K562 (cell line): Measurements from ENCODE around the gene RARG. TPM values are rescaled to one million over a fixed set of nuclear protein-coding genes. Genes with fewer than 3 reads are reported as not detected.

Experiments
- ATAC-seq: fragments of 200-7000 bp; cut with Tn5 transposase; 3 replicates; pipeline ENCODE4 v1.9.1; 2020; ENCODE audit warnings: moderate library complexity
- BruUV-seq: library from RNA; stranded (reverse); fragments of 400-500 nt; replicated peaks from 2 replicates; lab custom pipeline; 2021; lab: Mats Ljungman, UMichigan
- CTCF ChIA-PET: fragments of 300-600 bp; formaldehyde crosslinking; extraction: SDS; loops from one replicate; lab custom pipeline; 2021; ENCODE audit warnings: low intra/inter-chr PET ratio; lab: Yijun Ruan, JAX
- POLR2A ChIA-PET: fragments of 300-600, 350-650 bp; sonication (Branson Sonifier 250); formaldehyde crosslinking; extraction: SDS; loops from one replicate; lab custom pipeline; 2021; ENCODE audit warnings: antibody characterized with exemption, inconsistent platforms; lab: Yijun Ruan, JAX
- DNase-seq, 4 experiments: peaks; one replicate each; pipeline versions ENCODE4 v3.0.0 to v3.0.0-alpha.2; 2011 to 2018; ENCODE audit warnings: low spot score in 3 of 4, mixed read lengths in 3 of 4; ENCODE audit errors: extremely low read depth in 1 of 4
- FAIRE-seq: peaks from 2 replicates; lab custom pipeline; 2011; peaks lifted over from hg19 to GRCh38; lab: Jason Lieb, UNC
- H2AFZ ChIP-seq: 2 replicates; pipeline ENCODE4 v1.6.0; 2011; ENCODE audit warnings: low read depth, low read length, control low read depth, inconsistent platforms
- H3K27ac ChIP-seq: fragments of 200-600 bp; 3 replicates; pipeline ENCODE4 v1.8.0; 2011; ENCODE audit warnings: low read depth, mild to moderate bottlenecking, control low read depth, inconsistent platforms, low read length, moderate library complexity, mixed read lengths; ENCODE audit errors: extremely low read depth
- H3K27me3 ChIP-seq, 2 experiments: fragments of 300-600 bp in 1 of 2; 2 replicates in 1 of 2; 3 replicates in 1 of 2; pipeline versions ENCODE4 v1.6.0 to v1.8.0; 2011; ENCODE audit warnings: inconsistent platforms in 2 of 2, low read length in 2 of 2, mild to moderate bottlenecking in 1 of 2, mixed read lengths in 1 of 2, moderate library complexity in 1 of 2; ENCODE audit not compliant: control insufficient read depth in 2 of 2, insufficient read depth in 2 of 2
- H3K36me3 ChIP-seq: fragments of 300-600 bp; 3 replicates; pipeline ENCODE4 v1.8.0; 2011; ENCODE audit warnings: mild to moderate bottlenecking, low read length, inconsistent platforms; ENCODE audit not compliant: control insufficient read depth, insufficient read depth
- H3K4me1 ChIP-seq, 2 experiments: fragments of 200-600 bp in 1 of 2; replicated peaks in 1 of 2; 2 replicates in 1 of 2; 3 replicates in 1 of 2; pipeline versions ENCODE4 v1.5.1 to v1.8.0; 2011; ENCODE audit warnings: inconsistent platforms in 2 of 2, low read length in 2 of 2, mild to moderate bottlenecking in 1 of 2, mixed read lengths in 1 of 2, moderate library complexity in 1 of 2; ENCODE audit not compliant: control insufficient read depth in 2 of 2, insufficient read depth in 2 of 2
- H3K4me2 ChIP-seq: 2 replicates; pipeline ENCODE4 v1.6.1; 2011; ENCODE audit warnings: low read length, control low read depth, inconsistent platforms, mixed read lengths; ENCODE audit not compliant: insufficient read depth
- H3K4me3 ChIP-seq: fragments of 200-600 bp; sonication (generic), shearing (Covaris generic); 2 replicates; pipeline ENCODE4 v1.5.1; 2016; ENCODE audit warnings: control low read depth, inconsistent platforms
- H3K79me2 ChIP-seq: fragments of 200-600 bp; 3 replicates; pipeline ENCODE4 v1.8.0; 2011; ENCODE audit warnings: low read length, inconsistent platforms; ENCODE audit not compliant: control insufficient read depth, insufficient read depth
- H3K9ac ChIP-seq, 2 experiments: 2 replicates each; pipeline versions ENCODE4 v1.6.0 to v1.6.1; 2011; ENCODE audit warnings: low read depth in 2 of 2, low read length in 2 of 2, control low read depth in 1 of 2, inconsistent platforms in 1 of 2, mild to moderate bottlenecking in 1 of 2, mixed read lengths in 1 of 2; ENCODE audit not compliant: insufficient read depth in 1 of 2
- H3K9me1 ChIP-seq: one replicate; pipeline ENCODE4 v1.6.0; 2011; ENCODE audit warnings: inconsistent platforms, mild to moderate bottlenecking, low read length, moderate library complexity; ENCODE audit not compliant: control insufficient read depth, insufficient read depth
- H3K9me3 ChIP-seq: replicated peaks from 2 replicates; pipeline ENCODE4 v1.5.1; 2011; ENCODE audit warnings: low read depth, low read length, inconsistent platforms; ENCODE audit not compliant: control insufficient read depth, insufficient read depth
- H4K20me1 ChIP-seq: replicated peaks from 2 replicates; pipeline ENCODE4 v1.6.1; 2011; ENCODE audit warnings: low read length, inconsistent platforms, mixed read lengths; ENCODE audit not compliant: control insufficient read depth, insufficient read depth
- BCOR ChIP-seq: fragments of 450-650 bp; IDR thresholded peaks from 2 replicates; pipeline ENCODE4 v1.6.1; 2016
- DPF2 ChIP-seq: fragments of 450-650 bp; IDR thresholded peaks from 2 replicates; pipeline ENCODE4 v1.6.1; 2016
- EGR1 ChIP-seq: fragments of 450-650 bp; conservative IDR thresholded peaks from 2 replicates; pipeline ENCODE4 v1.6.1; 2017; ENCODE audit warnings: mild to moderate bottlenecking
- EP400 ChIP-seq: fragments of 450-650 bp; IDR thresholded peaks from 2 replicates; pipeline ENCODE4 v1.6.1; 2017; ENCODE audit warnings: antibody characterized with exemption, mild to moderate bottlenecking, moderate library complexity
- FOXO4 ChIP-seq: fragments of 450-650 bp; formaldehyde crosslinking; IDR thresholded peaks from 2 replicates; pipeline ENCODE4 v1.4.0; 2020; ENCODE audit warnings: mild to moderate bottlenecking, moderate library complexity
- HDAC1 ChIP-seq, 2 experiments: fragments of 450-650 bp; IDR thresholded peaks; 2 replicates each; pipeline ENCODE4 v1.6.1; 2016 to 2017; ENCODE audit warnings: inconsistent platforms in 1 of 2, mild to moderate bottlenecking in 1 of 2, moderate library complexity in 1 of 2
- KLF16 ChIP-seq: IDR thresholded peaks from 2 replicates; pipeline ENCODE4 v1.6.1; 2016; ENCODE audit warnings: antibody characterized with exemption
- NFIC ChIP-seq: fragments of 450-650 bp; IDR thresholded peaks from 2 replicates; pipeline ENCODE4 v1.6.1; 2017; ENCODE audit warnings: mild to moderate bottlenecking, inconsistent platforms
- SIN3A ChIP-seq, 2 experiments: fragments of 150-350 bp in 1 of 2; IDR thresholded peaks; 2 replicates each; pipeline ENCODE4 v1.6.1; 2011 to 2016; ENCODE audit warnings: borderline replicate concordance in 2 of 2, low read depth in 2 of 2, low read length in 2 of 2, mild to moderate bottlenecking in 2 of 2, moderate library complexity in 2 of 2; ENCODE audit not compliant: control insufficient read depth in 1 of 2
- SNRNP70 ChIP-seq: fragments of 200-400 bp; formaldehyde crosslinking; optimal IDR thresholded peaks from 2 replicates; pipeline ENCODE3; 2017; ENCODE audit warnings: low read depth, low read length
- TEAD4 ChIP-seq, 2 experiments: sonication (generic) in 1 of 2; formaldehyde crosslinking in 1 of 2; IDR thresholded peaks; 2 replicates each; pipeline versions ENCODE4 v1.6.1 to v1.8.0; 2012 to 2022; ENCODE audit warnings: borderline replicate concordance in 1 of 2, inconsistent platforms in 1 of 2, low read length in 1 of 2, mild to moderate bottlenecking in 1 of 2, missing genetic modification reagents in 1 of 2
- ZSCAN32 ChIP-seq: fragments of 450-650 bp; formaldehyde crosslinking; IDR thresholded peaks from 2 replicates; pipeline ENCODE4 v1.4.0; 2020; ENCODE audit warnings: mild to moderate bottlenecking, moderate library complexity
- WGBS: fragments of 100-300 bp; shearing (Covaris generic); methylation state at CpG from one replicate; pipeline ENCODE4 v1.1.6; 2016; ENCODE audit warnings: low coverage, mixed read lengths; ENCODE audit not compliant: insufficient coverage; ENCODE audit errors: missing lambda C conversion rate; 5-methylcytosine and 5-hydroxymethylcytosine counted together
- in situ Hi-C: fragments of 300-500 bp; cut with MboI; formaldehyde crosslinking; loops from 4 replicates; pipeline ENCODE4 v1.15.0; 2018; ENCODE audit warnings: inconsistent platforms, mixed read lengths
- intact Hi-C: fragments of 100-400 bp; cut with micrococcal nuclease; formaldehyde crosslinking; loops from 2 replicates; pipeline ENCODE4 v1.14.2; 2022
- polyA plus RNA-seq, 8 experiments: library from polyadenylated mRNA; depleted of rRNA in 4 of 8; stranded (reverse) in 5 of 8; unstranded in 3 of 8; fragments of >200 nt; fragmentation: Nextera tagmentation in 2 of 8; fragmentation: Illumina TruSeq in 1 of 8; extraction: Ambion mirVana in 2 of 8; extraction: Trizol in 1 of 8; gene quantifications; 2 replicates each; pipeline versions ENCODE4 v1.2.1 to v1.2.3, GENCODE V29; 2011 to 2014; ENCODE audit warnings: inconsistent platforms in 1 of 8, missing spikeins in 1 of 8
- total RNA-seq, 7 experiments: library from RNA; depleted of rRNA in 6 of 7; stranded (reverse); fragments of >200 nt in 6 of 7; fragmentation: Illumina TruSeq in 2 of 7; extraction: Trizol in 2 of 7; gene quantifications; 2 replicates each; pipeline versions ENCODE4 v1.2.1 to v1.2.3, GENCODE V29; 2011 to 2021; ENCODE audit warnings: low replicate concordance in 1 of 7
- TF ChIP-seq, protein P1 (sequence below): sonication (generic); formaldehyde crosslinking; IDR thresholded peaks from 2 replicates; pipeline ENCODE4 v1.8.0; 2022; ENCODE audit warnings: mild to moderate bottlenecking, missing genetic modification reagents
- TF ChIP-seq, protein P2 (sequence below): fragments of 450-650 bp; IDR thresholded peaks from 2 replicates; pipeline ENCODE4 v1.6.1; 2016; ENCODE audit warnings: borderline replicate concordance
- TF ChIP-seq, protein P3 (sequence below): fragments of 450-650 bp; formaldehyde crosslinking; IDR thresholded peaks from 2 replicates; pipeline ENCODE4 v1.4.0; 2022; ENCODE audit warnings: missing genetic modification characterization

The RARG gene
- total and polyA plus RNA-seq, 9 of the 15 experiments (the other 6 are each of a cell fraction or from before 2014, with no cell fraction given) = 0.18 to 7.6 (median 3.8) TPM

DNA sequence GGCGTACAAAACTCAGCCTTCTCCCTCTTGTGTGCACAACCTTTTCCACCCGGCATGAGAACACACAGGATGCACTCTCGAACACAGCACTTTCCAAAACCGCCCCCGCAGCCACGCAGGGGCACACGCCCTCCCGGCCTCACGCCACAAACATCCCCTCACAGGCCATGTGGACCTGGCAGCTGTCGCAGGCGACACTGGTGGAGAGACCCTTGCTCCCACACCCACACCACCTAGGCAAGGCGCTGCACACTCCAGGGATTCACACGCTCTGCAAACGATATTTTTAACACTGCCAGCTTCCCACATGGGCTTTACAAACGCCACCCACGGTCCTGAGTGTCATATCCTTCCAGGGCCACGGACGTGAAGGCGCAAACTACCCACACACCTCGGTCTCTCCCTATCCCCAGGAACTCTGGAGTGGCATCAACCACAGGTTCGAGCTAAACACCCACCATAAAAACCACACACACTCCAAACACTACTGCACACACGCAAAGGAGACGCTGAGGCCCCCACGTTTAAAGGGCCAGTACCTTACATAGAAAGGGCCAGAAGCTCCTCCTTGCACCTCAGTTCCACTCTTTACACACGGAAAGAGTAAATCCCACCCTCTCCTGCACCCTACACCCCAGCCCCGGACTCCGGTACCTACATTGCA, 12.6 kb downstream of the RARG start:
- H3K4me3 ChIP-seq = peak overlapping the region; percentile 64
- TSS peak; percentile 67 for BruUV-seq
- H3K9me3 ChIP-seq = no peaks in the 10 kb centered on the region
- peak; percentile 19 for ATAC-seq
- H3K36me3 ChIP-seq = peaks cover 10% of the 10 kb centered on the region; the same call in 1 of the 3 replicates
- DNase-seq = peak; percentile 46 to 62 (median 58)
- ChIA-PET POLR2A (interaction anchor here (0.6 to 2.2 kb wide), 13 partner anchors 11 to 479 kb away, joined by 3 to 6 read pairs (median 4); partner anchors contain the start of genes CSAD, ESPL1, ITGB7 and ZNF740), CTCF (no interaction called here)
- peaks cover 45 to 76% of the 10 kb centered on the region in 2 experiments for H3K4me1 ChIP-seq
- H3K4me2 ChIP-seq = peak overlapping the region; percentile 95
- no peaks in the 10 kb centered on the region for H4K20me1 ChIP-seq
- peaks cover 24% of the 10 kb centered on the region for H3K79me2 ChIP-seq
- peak overlapping the region; percentile 57 for H3K27ac ChIP-seq
- 3% methylated on average over 25 of the region's 27 CpGs for WGBS
- intact Hi-C loops = no loop called here
- in situ Hi-C loops = no loop called here
- peak overlapping the region; percentile 87 for H2AFZ ChIP-seq
- peak overlapping the region; percentile 61 to 93 for H3K9ac ChIP-seq
- FAIRE-seq = peak; percentile 62
- no peaks in the 10 kb centered on the region for H3K27me3 ChIP-seq
- no peaks in the 10 kb centered on the region for H3K9me1 ChIP-seq
- TF ChIP-seq FOXO4 (CRISPR knock-in tag) = no peak
- no peak for TF ChIP-seq SNRNP70
- peak in 1 of 2 experiments; percentile 85; a peak in 1 of 4 replicates for TF ChIP-seq HDAC1 (IDR thresholded peaks at IDR 0.05)
- TF ChIP-seq, protein P1, sequence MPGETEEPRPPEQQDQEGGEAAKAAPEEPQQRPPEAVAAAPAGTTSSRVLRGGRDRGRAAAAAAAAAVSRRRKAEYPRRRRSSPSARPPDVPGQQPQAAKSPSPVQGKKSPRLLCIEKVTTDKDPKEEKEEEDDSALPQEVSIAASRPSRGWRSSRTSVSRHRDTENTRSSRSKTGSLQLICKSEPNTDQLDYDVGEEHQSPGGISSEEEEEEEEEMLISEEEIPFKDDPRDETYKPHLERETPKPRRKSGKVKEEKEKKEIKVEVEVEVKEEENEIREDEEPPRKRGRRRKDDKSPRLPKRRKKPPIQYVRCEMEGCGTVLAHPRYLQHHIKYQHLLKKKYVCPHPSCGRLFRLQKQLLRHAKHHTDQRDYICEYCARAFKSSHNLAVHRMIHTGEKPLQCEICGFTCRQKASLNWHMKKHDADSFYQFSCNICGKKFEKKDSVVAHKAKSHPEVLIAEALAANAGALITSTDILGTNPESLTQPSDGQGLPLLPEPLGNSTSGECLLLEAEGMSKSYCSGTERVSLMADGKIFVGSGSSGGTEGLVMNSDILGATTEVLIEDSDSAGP (CRISPR knock-in tag) = peak; percentile 95
- peak; percentile 95 for TF ChIP-seq EGR1
- TF ChIP-seq, protein P2, sequence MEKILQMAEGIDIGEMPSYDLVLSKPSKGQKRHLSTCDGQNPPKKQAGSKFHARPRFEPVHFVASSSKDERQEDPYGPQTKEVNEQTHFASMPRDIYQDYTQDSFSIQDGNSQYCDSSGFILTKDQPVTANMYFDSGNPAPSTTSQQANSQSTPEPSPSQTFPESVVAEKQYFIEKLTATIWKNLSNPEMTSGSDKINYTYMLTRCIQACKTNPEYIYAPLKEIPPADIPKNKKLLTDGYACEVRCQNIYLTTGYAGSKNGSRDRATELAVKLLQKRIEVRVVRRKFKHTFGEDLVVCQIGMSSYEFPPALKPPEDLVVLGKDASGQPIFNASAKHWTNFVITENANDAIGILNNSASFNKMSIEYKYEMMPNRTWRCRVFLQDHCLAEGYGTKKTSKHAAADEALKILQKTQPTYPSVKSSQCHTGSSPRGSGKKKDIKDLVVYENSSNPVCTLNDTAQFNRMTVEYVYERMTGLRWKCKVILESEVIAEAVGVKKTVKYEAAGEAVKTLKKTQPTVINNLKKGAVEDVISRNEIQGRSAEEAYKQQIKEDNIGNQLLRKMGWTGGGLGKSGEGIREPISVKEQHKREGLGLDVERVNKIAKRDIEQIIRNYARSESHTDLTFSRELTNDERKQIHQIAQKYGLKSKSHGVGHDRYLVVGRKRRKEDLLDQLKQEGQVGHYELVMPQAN = peak; percentile 75; the same call in 1 of the 2 replicates
- peak; percentile 59; the same call in 1 of the 2 replicates for TF ChIP-seq EP400
- 0 out of 2 replicates have a peak, but pooled peaks have one; percentile 5 for TF ChIP-seq BCOR
- TF ChIP-seq DPF2 = peak; percentile 34; the same call in 1 of the 2 replicates
- TF ChIP-seq KLF16 = no peak
- TF ChIP-seq SIN3A (IDR thresholded peaks at IDR 0.05; ENCODE audit: borderline replicate concordance in 2 of 2, control insufficient read depth in 1 of 2, low read depth in 2 of 2, low read length in 2 of 2) = peak in 1 of 2 experiments; percentile 42; a peak in 1 of 4 replicates
- TF ChIP-seq TEAD4 (IDR thresholded peaks at IDR 0.05; ENCODE audit: low read length) = 0 out of 2 replicates have a peak, but pooled peaks have one; percentile 2
- no peak for TF ChIP-seq TEAD4 (CRISPR knock-in tag; IDR thresholded peaks at IDR 0.05; ENCODE audit: borderline replicate concordance)
- TF ChIP-seq, protein P3, sequence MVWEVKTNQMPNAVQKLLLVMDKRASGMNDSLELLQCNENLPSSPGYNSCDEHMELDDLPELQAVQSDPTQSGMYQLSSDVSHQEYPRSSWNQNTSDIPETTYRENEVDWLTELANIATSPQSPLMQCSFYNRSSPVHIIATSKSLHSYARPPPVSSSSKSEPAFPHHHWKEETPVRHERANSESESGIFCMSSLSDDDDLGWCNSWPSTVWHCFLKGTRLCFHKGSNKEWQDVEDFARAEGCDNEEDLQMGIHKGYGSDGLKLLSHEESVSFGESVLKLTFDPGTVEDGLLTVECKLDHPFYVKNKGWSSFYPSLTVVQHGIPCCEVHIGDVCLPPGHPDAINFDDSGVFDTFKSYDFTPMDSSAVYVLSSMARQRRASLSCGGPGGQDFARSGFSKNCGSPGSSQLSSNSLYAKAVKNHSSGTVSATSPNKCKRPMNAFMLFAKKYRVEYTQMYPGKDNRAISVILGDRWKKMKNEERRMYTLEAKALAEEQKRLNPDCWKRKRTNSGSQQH (CRISPR knock-in tag) = 0 out of 2 replicates have a peak, but pooled peaks have one; percentile 5
- no peak for TF ChIP-seq ZSCAN32 (CRISPR knock-in tag)
- 0 out of 2 replicates have a peak, but pooled peaks have one; percentile 19 for TF ChIP-seq NFIC
